ENCODE measurements around the gene DCLRE1A.
A peak's percentile ranks its signal among the peaks of the same experiment; 100 is the strongest.
"Not testable (repeated sequence)": the region's sequence is repeated elsewhere in the genome, so short reads cannot be mapped to it uniquely, and the experiment has no call there.

DCLRE1A gene

DNA sequence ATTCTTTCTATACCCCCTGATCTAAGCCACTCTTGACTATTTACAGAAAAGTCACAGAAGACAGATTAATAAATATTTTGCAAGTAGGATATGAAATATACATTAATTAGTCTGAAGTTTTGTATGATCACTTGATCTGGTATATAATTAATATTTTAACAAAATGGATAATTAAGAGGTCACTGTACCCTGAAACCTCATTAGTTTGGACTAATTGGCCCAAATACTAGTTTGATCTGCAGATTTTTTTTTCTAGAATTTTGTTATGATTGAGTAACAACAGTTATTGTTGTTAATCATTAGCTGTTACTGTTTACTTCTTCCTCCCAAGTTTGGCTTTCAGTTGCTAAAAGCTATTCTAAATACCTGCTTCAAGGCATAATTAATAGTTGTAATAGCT, 3.3 kb upstream of the DCLRE1A start:
- no peak for DNase-seq

DNA sequence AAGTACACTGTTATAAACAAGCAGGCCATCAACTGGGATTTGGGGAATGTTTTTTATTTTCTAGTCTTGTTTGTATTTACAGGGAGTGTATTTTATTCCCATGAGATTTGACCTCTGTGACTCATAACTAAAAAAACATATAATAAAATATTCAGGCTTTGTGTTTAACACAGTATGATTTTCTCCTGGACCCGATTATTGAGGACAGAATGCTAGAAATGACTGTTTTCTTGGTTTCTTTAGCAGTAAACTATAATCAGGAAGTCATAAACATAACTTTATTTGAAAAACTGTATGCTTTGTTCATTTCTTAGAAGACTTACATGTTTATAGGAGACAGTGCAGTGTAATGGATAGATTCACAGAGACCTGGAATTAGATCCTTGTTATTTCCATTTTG, 2.7 kb upstream of the DCLRE1A start:
- DNase-seq = no peak

DNA sequence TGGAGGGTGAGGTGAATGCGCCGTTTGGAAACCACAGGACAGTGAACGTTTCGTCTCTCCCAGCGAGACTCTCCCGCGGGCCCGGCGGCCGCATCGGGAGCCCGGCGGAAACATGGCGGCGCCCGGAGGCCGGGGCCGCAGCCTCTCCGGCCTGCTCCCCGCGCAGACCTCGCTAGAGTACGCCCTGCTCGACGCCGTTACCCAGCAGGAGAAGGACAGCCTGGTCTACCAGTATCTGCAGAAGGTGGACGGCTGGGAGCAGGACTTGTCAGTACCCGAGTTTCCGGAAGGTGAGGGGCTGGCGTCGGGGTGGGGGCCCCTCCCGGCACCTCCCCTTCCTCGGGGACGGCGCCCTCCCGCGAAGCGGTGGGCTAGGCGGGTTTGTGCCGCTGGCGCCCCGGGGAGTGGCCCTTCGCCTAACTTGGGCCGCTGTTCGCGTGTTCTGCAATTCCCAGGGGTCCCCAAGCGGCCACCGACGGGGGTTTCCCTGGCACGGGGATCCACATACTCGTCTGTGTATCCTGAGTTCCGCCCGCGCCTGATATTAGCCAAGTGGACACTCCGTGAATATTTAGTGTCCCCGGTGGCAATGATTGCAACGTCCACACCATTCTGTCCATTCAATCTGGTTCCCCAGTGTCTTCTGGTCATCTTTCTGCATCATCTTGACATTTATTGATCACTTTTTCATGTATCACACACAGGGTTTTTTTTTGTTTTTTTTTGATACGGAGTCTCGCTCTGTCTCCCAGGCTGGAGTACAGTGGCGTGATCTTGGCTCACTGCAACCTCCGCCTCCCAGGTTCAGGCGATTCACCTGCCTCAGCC, 1.1 kb upstream of the DCLRE1A start:
- peak in 1 of 2 experiments; percentile 45 for DNase-seq

DNA sequence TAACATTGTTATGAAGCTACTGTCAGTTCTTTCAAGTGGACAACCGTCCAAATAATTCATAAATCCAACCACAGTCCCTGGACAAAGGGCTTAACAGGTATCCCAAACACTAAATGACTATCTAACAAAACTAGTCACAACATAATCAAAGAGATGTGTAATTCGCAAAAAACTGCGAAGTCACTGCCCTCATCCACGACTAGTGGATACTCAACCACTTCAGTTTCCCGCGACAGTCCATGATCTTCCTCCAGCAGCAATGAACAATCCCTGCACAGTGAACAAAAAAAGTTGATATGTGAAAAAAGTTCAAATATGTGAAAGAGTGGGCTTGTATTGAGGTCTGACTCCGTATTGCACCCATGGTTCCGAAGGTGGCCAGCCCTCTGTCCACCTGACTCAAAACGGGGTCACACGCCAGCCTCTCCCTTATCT, 287 bp downstream of the DCLRE1A start:
- DNase-seq = peak in 1 of 2 experiments; percentile 42

DNA sequence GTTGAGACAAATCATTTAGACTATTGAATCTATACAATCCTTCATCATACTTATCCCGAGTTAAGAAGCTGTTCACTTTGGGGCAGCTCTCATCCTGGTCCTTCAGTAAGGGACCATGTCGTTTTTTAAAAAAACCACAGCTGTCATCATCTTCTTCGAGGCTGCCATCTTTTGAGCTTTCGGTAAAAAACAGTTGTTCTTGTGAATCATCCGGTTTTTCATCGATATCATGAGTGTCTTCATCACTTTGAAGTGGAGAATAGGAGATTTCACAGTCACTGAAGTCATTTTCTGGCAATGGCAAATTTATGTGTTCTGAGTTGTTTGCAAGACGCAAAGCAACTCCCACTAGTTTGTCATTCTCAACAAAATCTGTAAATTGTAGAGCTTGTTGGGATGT, 3.9 kb downstream of the DCLRE1A start:
- no peak for DNase-seq

GRCh38 chr10:113849140-113849803, 4.6 kb downstream of the DCLRE1A start:
- no peak for DNase-seq

- DNase-seq = no peak
Measured at GRCh38 chr10:113846036-113846435, 7.8 kb downstream of the DCLRE1A start.

- DNase-seq = no peak
Measured at GRCh38 chr10:113843972-113844485, 9.9 kb downstream of the DCLRE1A start.

- no peak for DNase-seq
Measured at GRCh38 chr10:113842171-113842570, 11.7 kb downstream of the DCLRE1A start.

DNA sequence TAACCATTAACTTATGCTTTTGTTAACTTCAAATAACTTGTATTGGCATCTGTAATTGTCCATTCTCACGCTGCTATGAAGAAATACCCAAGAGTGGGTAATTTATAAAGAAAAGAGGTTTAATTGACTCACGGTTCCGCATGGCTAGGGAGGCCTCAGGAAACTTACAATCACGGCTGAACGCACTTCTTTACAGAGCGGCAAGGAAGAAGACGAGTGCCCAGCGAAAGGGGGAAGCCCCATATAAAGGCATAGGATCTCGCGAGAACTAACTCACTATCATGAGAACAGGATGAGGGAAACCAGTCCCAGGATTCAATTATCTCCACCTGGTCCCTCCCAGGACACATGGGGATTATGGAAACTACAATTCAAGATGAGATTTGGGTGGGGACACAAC, 25.3 kb downstream of the DCLRE1A start:
- DNase-seq = not testable (repeated sequence)

DNA sequence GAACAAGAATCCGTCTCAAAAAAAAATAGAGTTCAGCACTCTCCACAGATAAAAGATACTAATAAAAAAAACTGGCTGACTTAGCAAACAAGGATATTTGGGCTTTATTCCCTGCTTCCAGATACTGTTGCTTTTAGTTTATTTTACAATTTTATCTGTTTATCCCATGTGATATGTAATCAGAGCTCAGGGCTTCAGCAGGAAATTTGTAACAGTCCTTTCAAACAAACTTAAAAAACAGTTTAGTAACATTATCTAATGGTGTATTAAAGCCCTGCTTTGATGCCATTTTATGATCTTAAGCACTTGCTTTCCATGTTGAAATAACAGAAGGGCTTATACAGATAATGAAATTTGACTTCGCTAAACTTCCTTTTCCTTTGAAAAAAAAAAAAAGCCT, 28.1 kb downstream of the DCLRE1A start:
- no peak for DNase-seq

DNA sequence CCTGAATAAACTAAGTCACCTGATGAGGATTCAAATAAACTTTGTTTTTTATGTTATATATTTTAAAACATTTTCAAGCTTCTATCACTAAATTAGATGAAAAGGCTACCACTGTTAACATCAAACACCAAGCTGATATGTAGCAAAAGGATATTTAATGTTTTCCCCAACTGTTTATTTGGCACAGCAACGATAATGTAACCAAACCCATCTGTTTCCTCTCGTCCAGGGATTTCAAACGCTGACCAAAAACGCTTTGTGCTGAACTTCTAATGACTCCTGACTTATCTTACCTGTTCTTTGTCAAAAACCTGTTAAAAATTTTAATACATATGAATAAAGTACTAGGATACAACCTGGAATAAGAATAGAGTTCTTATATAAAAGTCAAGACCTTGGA, 30.5 kb downstream of the DCLRE1A start:
- DNase-seq = no peak

- DNase-seq = no peak
Measured at GRCh38 chr10:113822174-113822573, 31.7 kb downstream of the DCLRE1A start.

- DNase-seq = not testable (repeated sequence)
Measured at GRCh38 chr10:113821306-113821705, 32.6 kb downstream of the DCLRE1A start.

DNA sequence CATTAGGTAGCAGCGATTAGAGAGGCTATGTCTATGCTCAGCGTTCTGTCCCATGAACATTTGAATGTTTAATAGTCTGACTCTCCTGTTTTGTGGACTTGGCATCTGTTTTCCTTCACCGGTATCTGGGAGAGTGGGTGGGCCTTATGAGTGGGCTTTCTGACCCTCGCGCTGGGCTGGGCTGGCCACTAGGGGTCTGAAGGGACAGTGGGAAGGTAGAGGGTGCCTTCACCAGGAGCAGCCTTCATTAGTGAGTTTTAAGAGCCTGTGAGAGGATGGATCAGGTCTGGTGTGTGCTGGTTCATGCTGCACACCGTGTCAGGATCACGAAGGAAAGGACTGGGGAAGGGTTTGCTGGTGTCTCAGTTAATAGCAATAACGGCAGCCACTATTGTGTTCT, 33.4 kb downstream of the DCLRE1A start:
- no peak for DNase-seq

GRCh38 chr10:113819989-113820388, 33.9 kb downstream of the DCLRE1A start:
- DNase-seq = no peak

GRCh38 chr10:113814700-113815099, 39.2 kb downstream of the DCLRE1A start:
- DNase-seq = not testable (repeated sequence)

DNA sequence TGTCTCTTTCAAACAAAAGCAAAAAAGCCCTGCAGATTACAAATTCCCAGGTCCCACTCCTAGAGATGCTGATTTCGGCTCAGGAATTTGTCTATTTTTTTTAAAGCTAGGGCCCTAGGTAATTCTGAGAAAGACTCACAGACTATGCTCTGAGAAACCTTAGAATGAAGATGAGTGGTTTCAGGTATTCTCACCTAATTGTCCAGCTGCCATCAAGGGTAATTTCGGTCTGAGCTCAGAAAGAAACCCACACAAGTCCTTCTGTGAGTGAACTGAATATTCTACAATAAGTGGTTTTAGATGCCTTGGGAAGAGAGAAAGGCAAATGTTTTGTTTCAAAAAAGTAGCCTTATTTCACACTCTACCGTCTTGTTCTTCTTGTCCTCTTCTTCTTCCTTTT, 45.7 kb downstream of the DCLRE1A start:
- no peak for DNase-seq

DNA sequence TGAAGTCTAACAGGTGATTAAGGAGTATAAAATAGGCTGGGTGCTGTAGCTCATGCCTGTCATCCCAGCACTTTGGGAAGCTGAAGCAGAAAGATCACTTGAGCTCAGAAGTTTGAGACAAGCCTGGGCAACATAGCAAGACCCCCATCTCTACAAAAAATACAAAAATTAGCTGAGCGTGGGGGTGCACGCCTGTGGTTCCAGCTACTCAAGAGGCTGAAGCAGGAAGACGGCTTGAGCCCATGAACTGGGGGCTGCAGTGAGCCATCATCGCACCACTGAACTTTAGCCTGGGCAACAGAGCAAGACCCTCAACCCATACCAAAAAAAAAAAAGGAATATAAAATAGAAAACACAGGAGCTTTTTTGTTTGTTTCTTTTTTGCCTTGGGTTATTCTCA, 47.4 kb downstream of the DCLRE1A start:
- no peak for DNase-seq

GRCh38 chr10:113802997-113803396, 50.9 kb downstream of the DCLRE1A start:
- DNase-seq = no peak

- no peak for DNase-seq
Measured at GRCh38 chr10:113801569-113801968, 52.3 kb downstream of the DCLRE1A start.

DNA sequence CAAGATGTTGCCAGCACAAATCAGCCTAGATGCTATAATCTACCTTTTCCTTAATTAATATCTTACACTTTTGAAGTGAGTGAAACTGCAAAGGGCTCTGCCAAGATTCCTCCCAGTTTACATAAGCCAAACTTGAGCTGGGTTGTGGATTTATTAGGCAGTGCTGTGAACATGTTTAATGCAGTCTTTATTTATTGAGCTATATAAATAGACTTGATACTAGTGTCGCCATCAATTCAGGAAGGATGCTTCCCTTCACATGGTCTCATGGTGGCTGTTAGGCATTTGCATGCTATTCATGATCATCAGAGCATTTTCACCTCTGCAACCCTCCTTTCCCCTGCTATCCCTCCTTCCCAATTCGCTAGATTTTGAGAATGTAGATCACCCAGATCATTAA, 62.2 kb downstream of the DCLRE1A start:
- DNase-seq = no peak

- no peak for DNase-seq
Measured at GRCh38 chr10:113788604-113789083, 65.2 kb downstream of the DCLRE1A start.
